GM12878 (cell line): Measurements from ENCODE around the gene SYT14. TPM values are rescaled to one million over a fixed set of nuclear protein-coding genes. Genes with fewer than 3 reads are reported as not detected.

ENCODE experiments used
- ATAC-seq: fragments of 200-7000 bp; cut with Tn5 transposase; 3 replicates; pipeline ENCODE4 v1.9.1; 2020; ENCODE audit warnings: mild to moderate bottlenecking, moderate library complexity
- BruUV-seq: library from RNA; stranded (reverse); fragments of 400-500 nt; replicated peaks from 2 replicates; lab custom pipeline; 2021; lab: Mats Ljungman, UMichigan
- CTCF ChIA-PET: fragments of 300-600 bp; sonication (Branson Sonifier 250); formaldehyde crosslinking; extraction: SDS; loops from one replicate; lab custom pipeline; 2021; ENCODE audit warnings: inconsistent platforms; lab: Yijun Ruan, JAX
- POLR2A ChIA-PET: fragments of 350-600 bp; formaldehyde crosslinking; extraction: SDS; loops from one replicate; lab custom pipeline; 2021; ENCODE audit warnings: inconsistent platforms; lab: Charles Lee
- RAD21 ChIA-PET: fragments of 300-600 bp; sonication (Branson Sonifier 250); formaldehyde crosslinking; loops from one replicate; lab custom pipeline; 2023; ENCODE audit warnings: antibody characterized with exemption; ENCODE audit not compliant: unreplicated experiment; lab: Charles Lee
- SMC1A ChIA-PET: fragments of 300-600 bp; sonication (Branson Sonifier 250); formaldehyde crosslinking; loops from one replicate; lab custom pipeline; 2023; ENCODE audit not compliant: unreplicated experiment, uncharacterized antibody; lab: Charles Lee
- DNase-seq: peaks from one replicate; pipeline ENCODE4 v3.0.0-alpha.2; 2011; ENCODE audit warnings: low read depth, low spot score
- FAIRE-seq: peaks from 3 replicates; lab custom pipeline; 2011; peaks lifted over from hg19 to GRCh38; lab: Jason Lieb, UNC
- H2AFZ ChIP-seq: 2 replicates; pipeline ENCODE4 v1.6.0; 2011; ENCODE audit warnings: low read depth, low read length, control low read depth; ENCODE audit not compliant: control insufficient read depth
- H3K27ac ChIP-seq: 2 replicates; pipeline ENCODE4 v1.5.1; 2011; ENCODE audit warnings: control low read depth; ENCODE audit not compliant: control insufficient read depth, insufficient read depth
- H3K27me3 ChIP-seq, 2 experiments: replicated peaks in 1 of 2; 2 replicates each; pipeline versions ENCODE4 v1.6.0 to v1.6.1; 2011; ENCODE audit warnings: low read length in 1 of 2; ENCODE audit not compliant: control insufficient read depth in 2 of 2, insufficient read depth in 2 of 2
- H3K36me3 ChIP-seq, 2 experiments: 2 replicates each; pipeline ENCODE4 v1.5.1; 2011; ENCODE audit warnings: low read length in 1 of 2; ENCODE audit not compliant: control insufficient read depth in 2 of 2, insufficient read depth in 2 of 2
- H3K4me1 ChIP-seq: 2 replicates; pipeline ENCODE4 v1.6.1; 2011; ENCODE audit warnings: mild to moderate bottlenecking, low read length, moderate library complexity, mixed read lengths; ENCODE audit not compliant: control insufficient read depth, insufficient read depth
- H3K4me2 ChIP-seq: 2 replicates; pipeline ENCODE4 v1.6.0; 2011; ENCODE audit warnings: control low read depth; ENCODE audit not compliant: control insufficient read depth, insufficient read depth
- H3K4me3 ChIP-seq: fragments of 200-600 bp; sonication (generic); 2 replicates; pipeline ENCODE4 v1.5.1; 2016
- H3K79me2 ChIP-seq: 2 replicates; pipeline ENCODE4 v1.6.0; 2011; ENCODE audit warnings: low read length; ENCODE audit not compliant: control insufficient read depth, insufficient read depth
- H3K9ac ChIP-seq: 2 replicates; pipeline ENCODE4 v1.8.0; 2011; ENCODE audit warnings: low read length, control low read depth, mixed read lengths; ENCODE audit not compliant: control insufficient read depth, insufficient read depth
- H3K9me3 ChIP-seq: replicated peaks from 3 replicates; pipeline ENCODE4 v1.5.1; 2011; ENCODE audit warnings: mild to moderate bottlenecking, low read length; ENCODE audit not compliant: control insufficient read depth, insufficient read depth
- H4K20me1 ChIP-seq: 2 replicates; pipeline ENCODE4 v1.6.0; 2011; ENCODE audit not compliant: control insufficient read depth, insufficient read depth
- CHD2 ChIP-seq: IDR thresholded peaks from 2 replicates; pipeline ENCODE4 v1.6.1; 2011; ENCODE audit warnings: low read depth, low read length, improper control_type of control experiment, borderline replicate concordance
- ELK1 ChIP-seq: IDR thresholded peaks from 2 replicates; pipeline ENCODE4 v1.6.1; 2012; ENCODE audit warnings: low read depth, low read length, improper control_type of control experiment
- HDGF ChIP-seq: fragments of 450-650 bp; IDR thresholded peaks from 2 replicates; pipeline ENCODE4 v1.6.1; 2016; ENCODE audit warnings: antibody characterized with exemption
- IRF3 ChIP-seq: fragments of 450-650 bp; IDR thresholded peaks from 2 replicates; pipeline ENCODE4 v1.6.1; 2014; ENCODE audit warnings: mild to moderate bottlenecking
- MEF2B ChIP-seq: fragments of 450-650 bp; IDR thresholded peaks from 2 replicates; pipeline ENCODE4 v1.6.1; 2018; ENCODE audit warnings: mild to moderate bottlenecking, moderate library complexity; ENCODE audit not compliant: partially characterized antibody, poor library complexity, severe bottlenecking
- MTA3 ChIP-seq: IDR thresholded peaks from 2 replicates; pipeline ENCODE4 v1.6.1; 2012; ENCODE audit warnings: low read length, inconsistent platforms, borderline replicate concordance
- RB1 ChIP-seq: fragments of 450-650 bp; formaldehyde crosslinking; IDR thresholded peaks from 2 replicates; pipeline ENCODE4 v1.6.1; 2017; ENCODE audit warnings: mild to moderate bottlenecking, borderline replicate concordance
- RCOR1 ChIP-seq: conservative IDR thresholded peaks from 2 replicates; pipeline ENCODE4 v1.6.1; 2012; ENCODE audit warnings: low read depth, low read length, improper control_type of control experiment
- SMAD5 ChIP-seq: IDR thresholded peaks from 2 replicates; pipeline ENCODE4 v1.6.1; 2016; ENCODE audit warnings: antibody characterized with exemption, low read depth
- SUZ12 ChIP-seq: fragments of 200-600 bp; sonication (generic); IDR thresholded peaks from one replicate; pipeline ENCODE4 v1.6.1; 2018; ENCODE audit warnings: antibody characterized with exemption, mild to moderate bottlenecking; ENCODE audit not compliant: unreplicated experiment
- TAF1 ChIP-seq: IDR thresholded peaks from 2 replicates; pipeline ENCODE4 v1.6.1; 2011; ENCODE audit warnings: mild to moderate bottlenecking, low read depth, low read length, borderline replicate concordance
- ZNF217 ChIP-seq: fragments of 450-650 bp; IDR thresholded peaks from 2 replicates; pipeline ENCODE4 v1.6.1; 2017; ENCODE audit warnings: antibody characterized with exemption, mild to moderate bottlenecking
- ZNF274 ChIP-seq: IDR thresholded peaks from one replicate; pipeline ENCODE4 v1.8.0; 2011; ENCODE audit not compliant: insufficient read length, insufficient read depth
- in situ Hi-C: fragments of 300-500 bp; cut with MboI; formaldehyde crosslinking; loops from 9 replicates; pipeline ENCODE4 v1.14.3; 2018; ENCODE audit warnings: mixed read lengths
- intact Hi-C: fragments of 100-400 bp; cut with micrococcal nuclease; formaldehyde crosslinking; loops from one replicate; pipeline ENCODE4 v1.14.2; 2022; ENCODE audit not compliant: unreplicated experiment
- polyA plus RNA-seq, 11 experiments: library from polyadenylated mRNA; depleted of rRNA in 4 of 11; unstranded in 6 of 11; stranded (reverse) in 5 of 11; fragments of >200 nt; fragmentation: Nextera tagmentation in 4 of 11; fragmentation: Illumina TruSeq in 1 of 11; extraction: Ambion mirVana in 4 of 11; extraction: Trizol in 1 of 11; gene quantifications; 1 replicate in 1 of 11; 2 replicates in 10 of 11; pipeline versions ENCODE4 v1.2.1 to v1.2.3, GENCODE V29; 2011 to 2016; ENCODE audit warnings: inconsistent platforms in 2 of 11, missing spikeins in 2 of 11, low read depth in 1 of 11
- total RNA-seq, 4 experiments: library from RNA; depleted of rRNA in 3 of 4; stranded (reverse); fragments of >200 nt in 3 of 4; fragmentation: Illumina TruSeq in 1 of 4; extraction: Trizol in 1 of 4; gene quantifications; 2 replicates each; pipeline versions ENCODE4 v1.2.1 to v1.2.3, GENCODE V29; 2013 to 2021

Gene SYT14
- total and polyA plus RNA-seq, 10 of the 15 experiments (the other 5 are each of a cell fraction or from before 2014, with no cell fraction given), result under 0.01 TPM; not detected in 9

GRCh38 chr1:210117681-210118170 is 179.7 kb downstream of the SYT14 start:
- H3K27me3 ChIP-seq, result no peaks in the 10 kb centered on the region
- H4K20me1 ChIP-seq, result no peaks in the 10 kb centered on the region
- no peak overlapping the region for H3K27ac ChIP-seq
- no peak for TF ChIP-seq SUZ12
- no peak for TF ChIP-seq ZNF217
- TF ChIP-seq IRF3, result no peak
- no peak for TF ChIP-seq SMAD5
- TF ChIP-seq RCOR1, result no peak
- no peak for TF ChIP-seq TAF1
- TF ChIP-seq RB1, result no peak
- no peak for TF ChIP-seq ELK1
- no peak for TF ChIP-seq CHD2
- no peak for TF ChIP-seq MTA3
- TF ChIP-seq ZNF274, result no peak
- no peak for TF ChIP-seq MEF2B
- no peak for TF ChIP-seq HDGF
- ChIA-PET RAD21 (no interaction called here), CTCF (no interaction called here), SMC1A (no interaction called here), POLR2A (no interaction called here)
- in situ Hi-C loops, result no loop called here
- DNase-seq (no peak), FAIRE-seq (no peak), ATAC-seq (no peak)
- no peaks in the 10 kb centered on the region for H3K9me3 ChIP-seq
- BruUV-seq, result no TSS peak
- H3K4me1 ChIP-seq, result no peaks in the 10 kb centered on the region
- H3K4me2 ChIP-seq, result no peak overlapping the region
- no peaks in the 10 kb centered on the region for H3K36me3 ChIP-seq
- no peaks in the 10 kb centered on the region for H3K79me2 ChIP-seq
- intact Hi-C loops, result no loop called here
- H2AFZ ChIP-seq, result no peak overlapping the region
- H3K9ac ChIP-seq, result no peak overlapping the region
- no peak overlapping the region for H3K4me3 ChIP-seq
